K562 (cell line): ENCODE measurements around the gene ANO6.
A peak's percentile ranks its signal among the peaks of the same experiment; 100 is the strongest.

Experiments used
- CBFB ChIP-seq: sonication (generic); formaldehyde crosslinking; IDR thresholded peaks from 2 replicates; pipeline ENCODE4 v1.4.0; 2020; ENCODE audit warnings: mild to moderate bottlenecking, missing genetic modification reagents
- CTCF ChIP-seq, 3 experiments: IDR thresholded peaks in 2 of 3; conservative IDR thresholded peaks in 1 of 3; 2 replicates each; pipeline ENCODE4 v1.5.1; 2011 to 2012; ENCODE audit warnings: low read length in 3 of 3, mild to moderate bottlenecking in 3 of 3, control low read depth in 2 of 3, improper control_type of control experiment in 1 of 3, inconsistent platforms in 1 of 3, low read depth in 1 of 3, mixed read lengths in 1 of 3, moderate library complexity in 1 of 3; ENCODE audit not compliant: insufficient read depth in 2 of 3
- MNT ChIP-seq, 2 experiments: fragments of 450-650 bp; conservative IDR thresholded peaks; 2 replicates each; pipeline ENCODE4 v1.6.1; 2017; ENCODE audit warnings: mild to moderate bottlenecking in 2 of 2, moderate library complexity in 2 of 2
- POLR2A ChIP-seq: fragments of 450-650 bp; conservative IDR thresholded peaks from 2 replicates; pipeline ENCODE4 v1.6.1; 2016
- SREBF2 ChIP-seq: sonication (generic); formaldehyde crosslinking; IDR thresholded peaks from 2 replicates; pipeline ENCODE4 v1.4.0; 2020; ENCODE audit warnings: mild to moderate bottlenecking, missing genetic modification reagents
- ZKSCAN1 ChIP-seq: fragments of 150-350 bp; IDR thresholded peaks from 2 replicates; pipeline ENCODE4 v1.6.1; 2016; ENCODE audit warnings: low read depth, low read length
- ZNF780A ChIP-seq: fragments of 250-450 bp; sonication (Bioruptor Pico); IDR thresholded peaks from 2 replicates; pipeline ENCODE4 v1.5.0; 2021; ENCODE audit warnings: mild to moderate bottlenecking
- TF ChIP-seq, protein P1 (sequence below), 2 experiments: fragments of 450-650 bp in 1 of 2; sonication (generic) in 1 of 2; formaldehyde crosslinking in 1 of 2; IDR thresholded peaks in 1 of 2; conservative IDR thresholded peaks in 1 of 2; 2 replicates each; pipeline versions ENCODE4 v1.6.1 to v1.8.1; 2016 to 2023; ENCODE audit warnings: mild to moderate bottlenecking in 2 of 2, moderate library complexity in 2 of 2, inconsistent platforms in 1 of 2, missing genetic modification reagents in 1 of 2

DNA sequence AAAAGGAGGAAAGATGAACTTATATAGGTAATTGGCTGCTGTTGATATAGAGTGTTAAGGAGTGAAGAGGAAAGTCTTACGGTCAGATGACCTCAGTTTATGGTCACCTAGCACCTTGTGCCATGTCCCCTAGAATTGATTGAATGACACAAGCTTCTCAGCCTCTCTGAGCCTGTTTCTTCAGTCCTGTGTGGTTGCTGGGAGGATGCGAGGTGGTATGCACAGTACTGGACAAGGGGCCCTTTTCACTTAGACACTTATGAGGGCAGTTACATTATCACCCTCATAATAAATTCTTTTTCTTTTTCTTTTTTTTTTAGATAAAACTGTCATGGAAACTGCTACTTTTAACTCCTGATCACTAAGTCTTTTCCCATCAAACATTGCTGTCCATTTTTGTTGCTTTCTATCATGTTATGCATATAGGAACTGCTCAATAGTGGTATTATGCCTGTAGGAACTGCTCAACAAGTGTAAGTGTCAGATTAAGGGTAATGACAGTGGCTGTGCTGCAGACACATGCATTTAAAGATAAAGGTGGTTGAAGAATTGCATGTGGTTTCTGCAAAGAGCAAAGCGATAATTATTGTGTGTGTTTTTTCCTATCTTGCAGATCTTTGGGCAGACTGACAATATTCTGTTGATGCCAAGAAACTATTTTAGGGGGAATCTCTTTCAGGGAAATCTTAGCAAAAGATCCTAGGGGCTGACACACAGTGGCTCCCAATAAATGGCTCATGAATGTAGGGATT lies 11.6 kb downstream of the ANO6 start:
- TF ChIP-seq CTCF (IDR thresholded peaks at IDR 0.05 in 2 of 3, conservative IDR thresholded peaks at IDR 0.05 in 1 of 3; ENCODE audit: insufficient read depth in 2 of 3, low read depth in 1 of 3, low read length in 3 of 3) (no peak), MNT (conservative IDR thresholded peaks at IDR 0.05) (peak; percentile 41 to 69; a peak in 2 of 4 replicates), POLR2A (no peak), ZNF780A (CRISPR knock-in tag) (no peak), CBFB (CRISPR knock-in tag) (no peak), SREBF2 (CRISPR knock-in tag) (no peak), ZKSCAN1 (no peak)
- TF ChIP-seq, protein P1, sequence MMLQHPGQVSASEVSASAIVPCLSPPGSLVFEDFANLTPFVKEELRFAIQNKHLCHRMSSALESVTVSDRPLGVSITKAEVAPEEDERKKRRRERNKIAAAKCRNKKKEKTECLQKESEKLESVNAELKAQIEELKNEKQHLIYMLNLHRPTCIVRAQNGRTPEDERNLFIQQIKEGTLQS (IDR thresholded peaks at IDR 0.05), result no peak
- TF ChIP-seq, protein P1 (CRISPR knock-in tag; conservative IDR thresholded peaks at IDR 0.05), result no peak
